GM08714 (cell line): ENCODE measurements around the gene RBP5.

Source experiments
- H3K4me3 ChIP-seq: fragments of 200-500 bp; sonication (Bioruptor generic); 2 replicates; pipeline ENCODE4 v1.5.1; 2014; ENCODE audit warnings: mild to moderate bottlenecking, low read length, inconsistent platforms
- ZNF274 ChIP-seq: IDR thresholded peaks from 2 replicates; pipeline ENCODE4 v1.6.1; 2012; ENCODE audit warnings: mild to moderate bottlenecking, low read depth, low read length

Gene RBP5

GRCh38 chr12:7122811-7123769 lies 5.6 kb downstream of the RBP5 start:
- no peak overlapping the region for H3K4me3 ChIP-seq
- no peak for TF ChIP-seq ZNF274

GRCh38 chr12:7121324-7121723 lies 7.4 kb downstream of the RBP5 start:
- TF ChIP-seq ZNF274 = no peak
- no peak overlapping the region for H3K4me3 ChIP-seq

DNA sequence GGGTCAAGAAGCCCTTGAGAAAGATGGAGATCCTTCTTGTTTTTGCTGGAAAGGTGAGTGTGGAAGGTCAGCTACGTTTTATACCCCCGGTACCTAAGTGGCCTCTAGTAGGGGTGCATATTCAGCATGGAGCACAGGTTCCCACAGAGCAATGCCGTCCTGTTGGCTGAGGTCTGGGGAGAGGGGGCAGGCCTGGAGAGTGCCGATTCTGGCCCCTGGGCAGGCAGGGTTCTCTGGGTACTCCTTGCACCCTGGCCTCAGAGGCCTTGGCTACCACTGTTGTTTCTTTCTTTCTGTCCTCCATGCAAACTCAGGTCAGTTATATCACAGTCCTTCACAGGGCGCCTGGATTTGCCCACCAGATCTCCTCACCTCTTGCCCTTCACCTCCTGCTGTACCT lies 8.5 kb downstream of the RBP5 start:
- no peak overlapping the region for H3K4me3 ChIP-seq
- no peak for TF ChIP-seq ZNF274

DNA sequence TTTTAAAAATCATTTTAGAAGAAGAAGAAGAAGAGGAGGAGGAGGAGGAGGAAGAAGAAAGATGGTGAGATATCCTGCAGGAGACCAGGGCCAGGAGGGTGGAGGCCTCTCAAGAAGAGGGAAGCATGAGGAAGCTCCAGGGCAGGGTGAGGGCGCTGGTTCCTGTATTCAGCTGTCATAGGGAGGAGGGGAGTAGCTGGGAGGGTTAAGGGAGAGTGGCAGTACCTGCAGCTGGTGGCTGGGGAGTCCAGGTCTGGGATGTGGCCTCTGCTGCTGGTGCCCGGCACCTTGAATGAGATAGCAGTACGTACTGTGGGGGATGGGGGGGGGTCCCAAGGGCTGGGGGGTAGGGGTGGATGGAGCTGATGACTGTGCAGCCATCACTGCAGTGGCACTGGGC lies 9.8 kb downstream of the RBP5 start:
- no peak overlapping the region for H3K4me3 ChIP-seq
- no peak for TF ChIP-seq ZNF274

DNA sequence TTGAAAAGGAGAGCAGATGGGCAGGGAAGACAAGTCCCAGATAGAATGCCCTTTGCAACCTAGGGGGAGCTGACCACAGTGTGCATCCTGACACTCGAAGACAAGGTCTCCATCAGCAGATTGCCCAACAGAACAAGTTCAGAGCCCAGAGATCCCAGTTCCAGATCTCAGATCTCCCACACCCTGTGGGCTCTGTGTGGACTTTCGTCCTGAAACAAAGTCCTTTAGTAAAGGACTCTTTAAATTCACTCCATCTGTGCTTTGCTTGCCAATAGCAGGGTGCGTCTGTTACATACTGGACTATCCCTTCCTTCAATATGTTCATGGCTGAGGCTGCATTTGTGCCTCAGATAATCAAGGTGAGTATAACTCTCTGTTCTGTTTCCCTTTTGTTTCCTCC lies 11.0 kb downstream of the RBP5 start:
- no peak overlapping the region for H3K4me3 ChIP-seq

DNA sequence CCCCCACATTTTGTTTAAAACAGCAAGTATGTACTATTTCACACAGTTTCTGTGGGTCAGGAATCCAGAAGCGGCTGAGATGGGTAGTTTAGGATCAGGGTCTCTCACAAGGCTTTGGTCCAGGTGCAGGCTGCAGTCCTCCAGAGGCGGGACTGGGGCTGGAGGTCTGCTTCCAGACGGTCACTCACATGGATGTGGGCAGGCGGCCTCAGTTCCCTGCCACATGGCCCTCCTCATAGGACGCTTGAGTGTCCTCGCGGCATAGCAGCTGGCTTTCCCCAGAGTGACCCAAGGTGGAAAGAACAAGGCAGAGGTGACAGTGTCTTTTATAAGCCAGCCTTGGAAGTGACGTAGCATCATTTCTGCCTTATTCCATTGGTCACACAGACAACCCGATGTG lies 11.8 kb downstream of the RBP5 start:
- H3K4me3 ChIP-seq = no peak overlapping the region
- TF ChIP-seq ZNF274 = no peak

More for the DNA sequence above, 11.0 kb downstream of the RBP5 start:
- TF ChIP-seq ZNF274 = no peak

DNA sequence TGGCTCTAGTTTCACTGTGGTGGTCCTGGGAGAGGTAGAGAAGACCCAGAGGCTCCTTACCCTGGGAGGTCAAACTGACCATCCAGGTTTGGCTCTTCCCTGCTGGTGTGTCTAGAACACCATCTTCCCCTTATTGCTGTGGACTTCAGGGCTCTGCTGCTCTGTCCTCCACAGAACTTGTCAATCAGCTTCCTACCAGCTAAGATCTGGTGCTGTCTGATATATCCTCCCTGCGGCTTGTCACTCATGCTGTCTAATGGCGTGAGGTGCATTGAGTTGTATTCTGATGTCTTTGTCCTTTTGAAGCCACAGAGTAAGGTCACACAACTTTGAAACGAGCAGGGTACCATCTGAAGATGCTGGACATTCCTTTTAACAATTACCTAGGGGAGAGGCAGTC lies 12.5 kb downstream of the RBP5 start:
- no peak overlapping the region for H3K4me3 ChIP-seq
- TF ChIP-seq ZNF274 = no peak

- no peak for TF ChIP-seq ZNF274
- H3K4me3 ChIP-seq = no peak overlapping the region
These were observed 13.8 kb downstream of the RBP5 start for GRCh38 chr12:7114851-7115250.

GRCh38 chr12:7114008-7114407 lies 14.7 kb downstream of the RBP5 start:
- no peak for TF ChIP-seq ZNF274

GRCh38 chr12:7113389-7113871 lies 15.3 kb downstream of the RBP5 start:
- H3K4me3 ChIP-seq = no peak overlapping the region
- no peak for TF ChIP-seq ZNF274

More at GRCh38 chr12:7114008-7114407, 14.7 kb downstream of the RBP5 start:
- H3K4me3 ChIP-seq = no peak overlapping the region

DNA sequence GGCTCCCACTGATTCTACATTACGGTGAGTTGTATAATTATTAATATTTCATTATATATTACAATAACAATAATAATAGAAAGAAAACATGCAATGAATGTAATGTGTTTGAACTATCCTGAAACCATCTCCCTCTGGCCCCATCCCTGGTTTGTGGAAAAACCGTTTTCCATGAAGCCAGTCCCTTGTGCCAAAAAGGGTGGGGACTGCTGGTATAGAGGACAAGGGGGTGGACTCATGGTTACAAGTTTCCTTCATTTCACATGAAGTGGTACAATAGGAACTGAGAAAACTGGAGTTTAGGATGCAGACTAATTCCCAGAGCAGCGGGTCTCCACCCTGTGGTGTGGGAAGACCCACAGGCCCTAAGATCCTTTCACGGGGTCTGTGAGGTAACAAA lies 16.6 kb downstream of the RBP5 start:
- no peak overlapping the region for H3K4me3 ChIP-seq
- no peak for TF ChIP-seq ZNF274

DNA sequence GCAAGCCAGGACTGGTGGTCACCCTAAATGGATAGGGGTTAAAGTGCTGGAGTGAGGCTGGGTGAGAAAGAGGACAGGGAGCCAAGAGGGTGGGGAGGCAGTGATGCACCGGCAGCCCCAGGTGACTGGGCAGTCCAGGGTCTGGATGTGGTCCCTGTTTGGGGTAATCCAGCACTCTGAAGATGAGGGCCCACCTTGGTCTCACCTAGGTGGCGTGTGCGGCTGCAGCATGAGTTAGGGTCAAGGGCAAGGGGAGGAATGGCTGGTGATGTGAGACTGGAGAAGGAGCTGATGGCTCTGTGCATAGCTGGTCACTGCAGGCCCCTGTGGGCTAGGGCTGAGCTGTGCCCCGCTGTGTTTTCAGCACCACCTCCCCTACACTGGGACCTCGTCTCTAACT lies 18.0 kb downstream of the RBP5 start:
- no peak overlapping the region for H3K4me3 ChIP-seq
- no peak for TF ChIP-seq ZNF274

DNA sequence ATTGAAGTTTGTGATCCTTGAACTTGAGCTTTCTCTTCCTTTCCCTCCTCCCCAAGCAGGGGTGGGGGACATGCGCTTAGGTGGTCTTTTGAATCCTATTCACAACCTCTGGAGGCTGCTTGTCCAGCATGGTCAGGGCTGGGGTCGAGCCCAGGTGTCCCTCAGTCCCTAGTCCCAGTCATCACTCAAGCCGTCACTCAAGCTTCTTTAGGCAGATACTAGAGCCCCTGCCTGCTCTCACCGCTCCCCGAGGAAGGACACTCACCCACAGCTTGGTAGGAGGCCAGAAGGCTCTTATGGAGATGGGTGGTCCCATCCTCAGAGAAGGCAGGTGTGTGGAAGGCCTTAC lies 19.1 kb downstream of the RBP5 start:
- peak overlapping the region; percentile 83; the same call in 1 of the 2 replicates for H3K4me3 ChIP-seq
- no peak for TF ChIP-seq ZNF274

- no peak for TF ChIP-seq ZNF274
- H3K4me3 ChIP-seq = peak within 1 kb of the TSS; percentile 83
These were observed 19.7 kb downstream of the RBP5 start, which contains the start of gene C1RL for GRCh38 chr12:7108796-7109571. Gene C1RL, minus strand, starts transcription at chr12:7109214. Its CDS starts 34 bp downstream, at chr12:7109180.
